Transverse colon (tissue), 4 donors: ENCODE data around the gene HSFX3. TPM values are rescaled to one million over a fixed set of nuclear protein-coding genes. Genes with fewer than 3 reads are reported as not detected.
"Not testable (repeated sequence)": the region's sequence is repeated elsewhere in the genome, so short reads cannot be mapped to it uniquely, and the experiment has no call there.

Experiments used
- DNase-seq: peaks from one replicate; pipeline ENCODE4 v3.0.0-alpha.2; 2019
- H3K27ac ChIP-seq, 4 donors: fragments of 200-600 bp; sonication (generic); 2 replicates each; pipeline ENCODE4 v1.5.1; 2016 to 2018; ENCODE audit warnings: inconsistent platforms in 4 of 4
- H3K27me3 ChIP-seq: fragments of 200-600 bp; sonication (generic); 2 replicates; pipeline ENCODE4 v1.5.1; 2017; ENCODE audit warnings: inconsistent platforms
- H3K36me3 ChIP-seq, 4 donors: fragments of 200-600 bp; sonication (generic); 2 replicates each; pipeline ENCODE4 v1.5.1; 2017 to 2019; ENCODE audit warnings: inconsistent platforms in 4 of 4
- H3K4me1 ChIP-seq, 4 donors: fragments of 200-600 bp; sonication (generic); 2 replicates each; pipeline ENCODE4 v1.5.1; 2017 to 2020; ENCODE audit warnings: inconsistent platforms in 4 of 4
- H3K4me3 ChIP-seq, 4 donors: fragments of 200-600 bp; sonication (generic); 1 replicate in 1 of 4; 2 replicates in 3 of 4; pipeline versions ENCODE4 v1.5.1 to v1.6.1; 2017 to 2019; ENCODE audit warnings: inconsistent platforms in 4 of 4
- H3K9me3 ChIP-seq, 2 donors: fragments of 200-600 bp; sonication (generic); 2 replicates each; pipeline ENCODE4 v1.5.1; 2017 to 2019; ENCODE audit warnings: inconsistent platforms in 2 of 2
- CTCF ChIP-seq, 5 experiments: fragments of 200-600 bp in 3 of 5; fragments of 450-650 bp in 2 of 5; sonication (generic) in 3 of 5; IDR thresholded peaks; 1 replicate in 2 of 5; 2 replicates in 3 of 5; pipeline ENCODE4 v1.5.1; 2016 to 2017; ENCODE audit warnings: antibody characterized with exemption in 5 of 5, inconsistent platforms in 3 of 5, mild to moderate bottlenecking in 2 of 5, moderate library complexity in 1 of 5
- EP300 ChIP-seq: sonication (generic); formaldehyde crosslinking; IDR thresholded peaks from one replicate; pipeline ENCODE4 v1.6.1; 2017; ENCODE audit warnings: antibody characterized with exemption, low read depth
- POLR2A ChIP-seq: fragments of 450-650 bp; IDR thresholded peaks from one replicate; pipeline ENCODE4 v1.6.1; 2016; ENCODE audit warnings: antibody characterized with exemption, mild to moderate bottlenecking, moderate library complexity
- POLR2AphosphoS5 ChIP-seq, 3 donors: sonication (generic); formaldehyde crosslinking; IDR thresholded peaks; one replicate each; pipeline ENCODE4 v1.6.1; 2016; ENCODE audit warnings: antibody characterized with exemption in 3 of 3
- WGBS, 2 donors: methylation state at CpG; one replicate each; pipeline ENCODE4 v1.1.5; 2018; ENCODE audit warnings: low coverage in 1 of 2; 5-methylcytosine and 5-hydroxymethylcytosine counted together
- in situ Hi-C, 4 donors: fragments of 200-750 bp; cut with MboI; loops; one replicate each; pipeline versions ENCODE4 v1.15.0 to v1.15.1; 2017; ENCODE audit warnings: low sequenced_read_pairs in 3 of 4, low pct_ligation_motif_present in 1 of 4, low pct_unique_long_range_greater_than_20kb in 1 of 4
- intact Hi-C: fragments of 100-400 bp; cut with DNase I; formaldehyde crosslinking; loops from one replicate; pipeline ENCODE4 v1.15.1; 2023; ENCODE audit warnings: low total_unique reads
- total RNA-seq, 4 donors: library from RNA; depleted of rRNA; stranded (reverse); fragments of >200 nt; gene quantifications; one replicate each; pipeline ENCODE4 v1.1.0, GENCODE V29; 2016

HSFX3 gene
- total RNA-seq, 4 donors from 2014 or later, result not detected

GRCh38 chrX:149506349-149506748 lies 43.4 kb downstream of the HSFX3 start:
- 88% methylated on average over 2 of the region's 2 CpGs; no CpG with 5 or more reads in 1 of the 2 donors for WGBS, 2 donors
- peaks cover 0 to 11% (median 3%) of the 10 kb centered on the region in 4 donors for H3K4me1 ChIP-seq
- in situ Hi-C loops (loop anchor here in 3 of 4 donors (25.0 kb wide), 2 partner anchors 106 to 131 kb away; partner anchors contain the start of gene TMEM185A (in 1 of the 3)), intact Hi-C loops (no loop called here)
- no peak overlapping the region for H3K27ac ChIP-seq
- no peaks in the 10 kb centered on the region for H3K36me3 ChIP-seq
- H3K4me3 ChIP-seq, result no peak overlapping the region
- no peak for DNase-seq
- TF ChIP-seq CTCF (IDR thresholded peaks at IDR 0.05), result no peak
- no peaks in the 10 kb centered on the region for H3K9me3 ChIP-seq
- no peaks in the 10 kb centered on the region for H3K27me3 ChIP-seq

GRCh38 chrX:149505671-149506070 lies 44.1 kb downstream of the HSFX3 start:
- Histone ChIP-seq H3K9me3 (no peaks in the 10 kb centered on the region), H3K36me3 (no peaks in the 10 kb centered on the region), H3K4me1 (peaks cover 0 to 11% (median 3%) of the 10 kb centered on the region in 4 donors), H3K4me3 (peak overlapping the region in 1 of 4 donors; percentile 81), H3K27me3 (no peaks in the 10 kb centered on the region), H3K27ac (peak overlapping the region; percentile 87 to 95 (median 92))
- 83% methylated on average over 9 of the region's 9 CpGs; no CpG with 5 or more reads in 1 of the 2 donors for WGBS, 2 donors
- no peak for DNase-seq
- intact Hi-C loops, result no loop called here
- in situ Hi-C loops, result loop anchor here in 3 of 4 donors (25.0 kb wide), 2 partner anchors 107 to 132 kb away; partner anchors contain the start of gene TMEM185A (in 1 of the 3)
- TF ChIP-seq CTCF (IDR thresholded peaks at IDR 0.05), result no peak
- no peak for TF ChIP-seq POLR2A
- no peak for TF ChIP-seq POLR2AphosphoS5 (IDR thresholded peaks at IDR 0.05)
- no peak for TF ChIP-seq EP300

DNA sequence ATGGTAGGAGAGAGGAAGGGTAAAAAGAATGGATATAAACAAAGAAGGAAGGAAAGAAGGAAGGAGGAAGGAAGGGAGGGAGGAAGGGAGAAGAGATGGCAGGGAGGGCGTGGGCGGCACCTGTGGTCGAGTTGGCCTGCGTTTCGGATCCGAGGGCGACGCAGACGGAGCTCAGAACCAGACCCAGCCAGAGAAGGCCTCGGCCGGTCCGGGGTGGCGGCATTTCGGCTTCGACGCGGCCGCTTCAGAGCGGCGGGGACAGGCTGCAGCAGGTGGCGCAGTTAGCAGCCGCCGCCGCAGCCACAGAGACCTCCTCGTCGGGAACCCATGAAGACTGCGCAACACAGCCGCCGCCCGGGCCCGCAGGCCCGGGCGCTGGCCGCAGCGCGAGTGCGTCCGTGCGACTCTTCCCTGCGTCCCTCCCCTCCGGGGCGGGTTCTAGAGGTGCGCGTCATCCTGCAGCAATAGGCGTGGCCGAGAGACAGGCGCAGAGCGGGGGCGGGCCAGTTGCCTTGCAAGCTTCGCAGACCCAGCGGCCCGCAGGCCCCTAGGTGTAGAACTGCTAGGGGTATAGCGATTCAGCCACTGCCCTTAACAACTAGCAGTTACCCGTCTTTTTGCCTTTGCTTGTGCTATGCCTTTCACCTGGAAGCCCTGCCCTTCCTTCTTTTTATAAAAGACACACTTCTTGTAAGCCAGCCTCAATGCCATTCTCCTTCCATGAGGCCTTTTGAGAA lies 44.6 kb downstream of the HSFX3 start, which contains the start of gene IDS:
Gene IDS, minus strand, starts transcription at position 392 of the 737 bp plus-strand sequence. Its CDS starts 169 bp downstream, at position 223.
- TF ChIP-seq POLR2AphosphoS5 (IDR thresholded peaks at IDR 0.05) (peak; percentile 75 to 92 (median 89)), POLR2A (peak; percentile 95), CTCF (IDR thresholded peaks at IDR 0.05) (no peak), EP300 (no peak)
- peak within 1 kb of the TSS; percentile 87 to 95 (median 92) for H3K27ac ChIP-seq
- in situ Hi-C loops (loop anchor here in 3 of 4 donors (25.0 kb wide), 2 partner anchors 107 to 132 kb away; partner anchors contain the start of gene TMEM185A (in 1 of the 3)), intact Hi-C loops (no loop called here)
- no peaks in the 10 kb centered on the region for H3K36me3 ChIP-seq
- 37% methylated on average over 30 of the region's 54 CpGs; no CpG with 5 or more reads in 1 of the 2 donors for WGBS, 2 donors
- no peaks in the 10 kb centered on the region for H3K9me3 ChIP-seq
- H3K4me1 ChIP-seq, result peaks cover 0 to 11% (median 3%) of the 10 kb centered on the region in 4 donors
- no peaks in the 10 kb centered on the region for H3K27me3 ChIP-seq
- peak within 1 kb of the TSS; percentile 48 to 81 (median 56) for H3K4me3 ChIP-seq
- DNase-seq, result peak; percentile 92

DNA sequence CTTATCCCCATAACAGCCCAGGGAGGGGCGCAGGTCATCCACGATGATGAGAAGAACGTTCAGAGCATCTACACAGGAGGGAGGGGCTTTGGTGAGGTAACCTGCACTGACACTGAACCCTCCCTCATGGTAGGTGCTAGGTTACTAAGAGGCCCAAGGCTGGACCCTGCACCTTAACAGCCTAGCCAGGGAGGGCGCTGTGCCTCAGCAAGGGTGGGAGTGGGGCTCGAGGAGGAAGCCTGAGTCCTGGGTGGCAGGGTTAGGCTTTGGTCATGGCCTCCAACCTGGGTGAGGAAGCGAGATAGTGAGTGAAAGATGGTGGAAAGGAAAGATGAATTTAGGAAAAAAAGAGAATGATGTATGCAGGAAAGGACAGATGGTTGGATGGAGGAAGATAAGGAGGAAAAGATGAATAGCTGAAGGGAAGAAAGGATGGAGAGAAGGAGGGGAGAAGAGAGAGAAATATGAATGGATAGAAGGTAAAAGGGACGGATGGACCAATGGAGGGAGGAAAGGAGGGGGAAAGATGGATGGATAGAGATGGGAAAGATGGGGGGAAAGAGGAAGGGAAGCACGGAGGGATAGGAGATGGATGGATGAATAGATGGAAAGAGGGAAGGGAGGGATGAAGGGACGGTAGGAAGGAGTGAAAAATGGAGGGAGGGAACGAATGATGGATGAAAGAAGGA lies 45.4 kb downstream of the HSFX3 start:
- peak overlapping the region; percentile 87 to 95 (median 92) for H3K27ac ChIP-seq
- intact Hi-C loops, result no loop called here
- no peaks in the 10 kb centered on the region for H3K27me3 ChIP-seq
- no peaks in the 10 kb centered on the region for H3K36me3 ChIP-seq
- peak; percentile 37 for DNase-seq
- TF ChIP-seq EP300, result no peak
- TF ChIP-seq POLR2A, result no peak
- peak in 2 of 5 experiments; percentile 5 to 15 for TF ChIP-seq CTCF (IDR thresholded peaks at IDR 0.05)
- TF ChIP-seq POLR2AphosphoS5 (IDR thresholded peaks at IDR 0.05), result no peak
- peak overlapping the region; percentile 48 to 81 (median 56) for H3K4me3 ChIP-seq
- peaks cover 0 to 11% (median 3%) of the 10 kb centered on the region in 4 donors for H3K4me1 ChIP-seq
- no peaks in the 10 kb centered on the region for H3K9me3 ChIP-seq
- 50 to 60% methylated on average over 1 to 10 of the region's 10 CpGs for WGBS, 2 donors
- in situ Hi-C loops, result loop anchor here in 3 of 4 donors (25.0 kb wide), 2 partner anchors 108 to 133 kb away; partner anchors contain the start of gene TMEM185A (in 1 of the 3)

DNA sequence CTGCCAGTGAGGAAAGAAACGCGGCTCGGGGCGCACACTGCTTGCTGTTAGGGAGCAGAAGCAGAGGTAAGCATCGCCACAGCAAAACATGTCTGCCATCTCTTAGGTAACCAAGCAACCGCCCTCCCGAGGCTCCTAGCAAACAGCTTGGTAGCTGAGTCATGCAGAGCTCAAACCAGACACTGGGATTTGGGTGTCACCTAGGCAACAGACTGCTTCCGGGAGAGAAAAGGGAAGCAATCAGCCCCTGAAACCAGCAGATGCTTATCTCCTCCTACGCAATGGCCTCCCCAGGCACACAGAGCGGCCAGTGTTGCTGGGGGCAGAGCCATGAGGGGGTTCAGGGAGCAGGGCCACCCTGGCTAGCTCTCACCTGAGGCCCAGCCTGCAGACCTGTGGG lies 46.3 kb downstream of the HSFX3 start:
- DNase-seq, result peak; percentile 43
- WGBS, 2 donors, result 56% methylated on average over 2 of the region's 10 CpGs; no CpG with 5 or more reads in 1 of the 2 donors
- in situ Hi-C loops, result loop anchor here in 3 of 4 donors (25.0 kb wide), 2 partner anchors 109 to 134 kb away; partner anchors contain the start of gene TMEM185A (in 1 of the 3)
- peak overlapping the region in 1 of 4 donors; percentile 81 for H3K4me3 ChIP-seq
- H3K36me3 ChIP-seq, intact Hi-C loops, H3K27me3 ChIP-seq, H3K9me3 ChIP-seq: not testable (repeated sequence)
- H3K27ac ChIP-seq, result peak overlapping the region; percentile 61 to 95 (median 90)
- H3K4me1 ChIP-seq, result peaks cover 0 to 11% (median 3%) of the 10 kb centered on the region in 4 donors
